Activated effector memory CD4-positive, alpha-beta T cell treated with anti-CD3 and anti-CD28 coated beads, Interleukin-2, amount 50 U/mL, for 16 hours (primary cell): Measurements from ENCODE around the gene ZNF177.

ENCODE experiments used
- DNase-seq: peaks from one replicate; pipeline ENCODE4 v3.0.0-alpha.2; 2020

ZNF177 gene

DNA sequence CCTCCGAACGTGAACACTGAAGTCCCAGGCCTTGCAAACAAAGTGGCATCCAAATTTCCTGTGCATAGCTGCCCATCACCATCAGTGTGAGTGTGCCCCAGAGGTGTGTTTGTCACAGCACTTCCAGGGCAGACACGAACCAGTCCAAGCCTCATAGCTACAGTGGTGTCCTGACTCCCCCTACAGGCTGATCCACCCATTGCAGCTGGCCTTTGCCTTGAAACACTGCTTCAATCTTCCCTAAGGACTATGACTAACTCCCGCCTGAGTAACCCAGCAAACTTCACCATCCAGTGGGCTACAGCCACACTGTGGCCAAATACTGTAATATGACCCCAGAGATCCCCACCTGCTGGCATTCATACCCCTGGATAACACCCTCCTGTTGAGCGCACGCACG lies 68.7 kb downstream of the ZNF177 start:
- DNase-seq = peak; percentile 85
